ENCODE data around the gene KDM4B. TPM values are rescaled to one million over a fixed set of nuclear protein-coding genes. Genes with fewer than 3 reads are reported as not detected.

The KDM4B gene
- total RNA-seq, 1 donor: 22.1 TPM

DNA sequence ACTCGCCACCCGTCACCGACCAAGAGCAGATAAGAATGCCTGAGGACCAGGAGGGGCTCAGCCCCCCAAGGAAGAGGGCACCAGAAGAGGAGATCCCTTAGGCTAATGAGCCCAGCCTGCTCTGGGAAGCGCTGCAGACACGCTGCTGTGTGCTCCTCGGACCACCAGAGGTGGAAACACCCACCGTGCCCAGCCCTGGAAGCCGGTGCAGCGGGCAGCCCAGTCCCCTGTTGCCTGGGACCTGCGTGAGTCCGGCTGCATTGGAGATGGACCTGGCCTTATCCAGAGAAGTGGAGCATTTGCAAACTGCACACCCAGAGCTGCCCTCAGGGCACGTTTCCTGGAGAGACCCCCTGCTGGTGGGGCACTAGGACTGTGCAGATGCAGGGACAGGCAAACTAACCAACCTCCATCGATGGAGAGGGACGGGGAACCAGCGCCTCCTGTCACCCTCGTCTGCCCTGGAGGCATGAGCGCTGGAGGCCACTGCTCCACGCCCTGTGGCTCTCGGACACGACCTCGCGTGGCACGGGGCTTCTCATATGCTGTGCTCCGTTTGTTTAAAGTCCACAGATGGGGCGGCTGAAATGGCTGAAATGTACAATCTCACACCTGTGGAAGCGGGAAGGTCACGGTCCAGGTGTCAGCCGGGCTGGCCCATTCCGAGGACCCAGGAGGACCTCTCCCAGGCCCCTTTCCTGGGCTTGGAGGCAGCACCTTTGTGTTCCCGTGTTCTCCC, 153.9 kb downstream of the KDM4B start:
- no peak overlapping the region for H3K27ac ChIP-seq (ENCODE audit: low read depth, low read length)
- no peaks in the 10 kb centered on the region for H3K79me2 ChIP-seq (ENCODE audit: insufficient read depth, low read length)
- H3K4me3 ChIP-seq (ENCODE audit: insufficient read depth, low read length): no peak overlapping the region
- DNase-seq (ENCODE audit: insufficient read length, low spot score, missing footprints): no peak
- H3K4me2 ChIP-seq (ENCODE audit: insufficient read depth, low read length): no peak overlapping the region
- H3K4me1 ChIP-seq (ENCODE audit: insufficient read depth, low read length): no peaks in the 10 kb centered on the region
- peaks cover 3% of the 10 kb centered on the region for H4K20me1 ChIP-seq (ENCODE audit: insufficient read depth, low read length)
- no peaks in the 10 kb centered on the region for H3K9me3 ChIP-seq (ENCODE audit: low read depth, low read length)
- H2AFZ ChIP-seq (ENCODE audit: low read length): no peak overlapping the region
- TF ChIP-seq, protein P1, sequence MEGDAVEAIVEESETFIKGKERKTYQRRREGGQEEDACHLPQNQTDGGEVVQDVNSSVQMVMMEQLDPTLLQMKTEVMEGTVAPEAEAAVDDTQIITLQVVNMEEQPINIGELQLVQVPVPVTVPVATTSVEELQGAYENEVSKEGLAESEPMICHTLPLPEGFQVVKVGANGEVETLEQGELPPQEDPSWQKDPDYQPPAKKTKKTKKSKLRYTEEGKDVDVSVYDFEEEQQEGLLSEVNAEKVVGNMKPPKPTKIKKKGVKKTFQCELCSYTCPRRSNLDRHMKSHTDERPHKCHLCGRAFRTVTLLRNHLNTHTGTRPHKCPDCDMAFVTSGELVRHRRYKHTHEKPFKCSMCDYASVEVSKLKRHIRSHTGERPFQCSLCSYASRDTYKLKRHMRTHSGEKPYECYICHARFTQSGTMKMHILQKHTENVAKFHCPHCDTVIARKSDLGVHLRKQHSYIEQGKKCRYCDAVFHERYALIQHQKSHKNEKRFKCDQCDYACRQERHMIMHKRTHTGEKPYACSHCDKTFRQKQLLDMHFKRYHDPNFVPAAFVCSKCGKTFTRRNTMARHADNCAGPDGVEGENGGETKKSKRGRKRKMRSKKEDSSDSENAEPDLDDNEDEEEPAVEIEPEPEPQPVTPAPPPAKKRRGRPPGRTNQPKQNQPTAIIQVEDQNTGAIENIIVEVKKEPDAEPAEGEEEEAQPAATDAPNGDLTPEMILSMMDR (IDR thresholded peaks at IDR 0.05; ENCODE audit: extremely low read depth, low read depth, low read length): no peak
- peaks cover 9% of the 10 kb centered on the region for H3K36me3 ChIP-seq (ENCODE audit: insufficient read depth, low read length)
- no peaks in the 10 kb centered on the region for H3K27me3 ChIP-seq (ENCODE audit: insufficient read depth, low read length)

DNA sequence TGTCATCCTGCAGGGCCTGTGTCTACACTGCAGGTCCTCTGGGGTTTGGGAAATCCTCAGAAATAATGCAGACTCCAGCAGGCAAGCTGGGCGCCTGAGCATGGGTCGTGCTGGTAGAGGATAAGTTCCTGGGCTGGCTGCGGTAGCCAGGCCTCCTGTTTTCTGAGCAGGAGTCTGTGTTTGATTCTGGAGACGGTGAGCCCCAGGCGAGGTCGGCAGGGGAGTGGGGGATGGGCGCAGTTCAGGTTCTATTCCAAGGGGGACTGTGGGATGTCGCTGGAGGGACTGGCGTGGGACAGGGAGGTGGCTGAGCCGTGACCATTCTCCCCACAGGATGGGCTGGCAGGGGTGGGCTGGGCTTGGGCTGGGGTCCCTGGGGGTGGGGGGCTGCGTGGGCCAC, 154.7 kb downstream of the KDM4B start:
- peaks cover 3% of the 10 kb centered on the region for H4K20me1 ChIP-seq (ENCODE audit: insufficient read depth, low read length)
- no peak overlapping the region for H3K27ac ChIP-seq (ENCODE audit: low read depth, low read length)
- H3K27me3 ChIP-seq (ENCODE audit: insufficient read depth, low read length): no peaks in the 10 kb centered on the region
- H3K36me3 ChIP-seq (ENCODE audit: insufficient read depth, low read length): peaks cover 9% of the 10 kb centered on the region
- H3K9me3 ChIP-seq (ENCODE audit: low read depth, low read length): no peaks in the 10 kb centered on the region
- H3K4me3 ChIP-seq (ENCODE audit: insufficient read depth, low read length): no peak overlapping the region
- TF ChIP-seq, protein P1 (IDR thresholded peaks at IDR 0.05; ENCODE audit: extremely low read depth, low read depth, low read length): no peak
- no peak overlapping the region for H2AFZ ChIP-seq (ENCODE audit: low read length)
- no peaks in the 10 kb centered on the region for H3K79me2 ChIP-seq (ENCODE audit: insufficient read depth, low read length)
- DNase-seq (ENCODE audit: insufficient read length, low spot score, missing footprints): no peak
- no peaks in the 10 kb centered on the region for H3K4me1 ChIP-seq (ENCODE audit: insufficient read depth, low read length)
- H3K4me2 ChIP-seq (ENCODE audit: insufficient read depth, low read length): no peak overlapping the region

DNA sequence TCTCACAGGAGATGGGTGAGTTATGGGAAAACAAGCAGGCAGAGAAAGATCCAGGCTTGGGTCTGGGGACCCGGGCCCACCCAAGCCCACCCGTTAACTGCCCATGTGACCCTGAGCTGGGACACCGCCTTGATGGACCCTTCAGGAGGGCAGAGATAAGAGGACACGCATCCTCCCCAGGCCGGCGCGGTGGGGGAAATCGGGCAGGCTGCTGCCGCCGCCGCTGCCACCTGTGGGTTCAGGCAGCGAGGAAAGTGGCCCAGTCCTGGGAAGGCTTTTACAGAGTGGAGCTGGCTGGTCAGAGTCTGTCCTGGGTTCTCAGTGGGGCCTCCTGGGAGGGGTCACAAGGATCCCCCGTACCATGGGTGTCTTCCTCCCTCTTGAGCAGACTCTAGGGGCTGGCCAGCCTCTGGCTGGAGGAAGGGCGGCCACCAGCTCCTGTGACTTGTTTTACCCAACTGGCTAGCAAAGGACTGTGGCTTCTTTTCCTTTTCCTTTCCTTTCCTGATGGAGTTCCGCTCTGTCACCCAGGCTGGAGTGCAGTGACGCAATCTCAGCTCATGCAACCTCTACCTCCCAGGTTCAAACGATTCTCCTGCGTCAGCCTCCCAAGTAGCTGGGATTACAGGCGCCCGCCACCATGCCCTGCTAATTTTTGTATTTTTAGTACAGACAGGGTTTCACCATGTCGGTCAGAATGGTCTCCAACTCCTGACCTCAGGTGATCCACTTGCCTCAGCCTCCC, 155.4 kb downstream of the KDM4B start:
- TF ChIP-seq, protein P1 (IDR thresholded peaks at IDR 0.05; ENCODE audit: extremely low read depth, low read depth, low read length): no peak

DNA sequence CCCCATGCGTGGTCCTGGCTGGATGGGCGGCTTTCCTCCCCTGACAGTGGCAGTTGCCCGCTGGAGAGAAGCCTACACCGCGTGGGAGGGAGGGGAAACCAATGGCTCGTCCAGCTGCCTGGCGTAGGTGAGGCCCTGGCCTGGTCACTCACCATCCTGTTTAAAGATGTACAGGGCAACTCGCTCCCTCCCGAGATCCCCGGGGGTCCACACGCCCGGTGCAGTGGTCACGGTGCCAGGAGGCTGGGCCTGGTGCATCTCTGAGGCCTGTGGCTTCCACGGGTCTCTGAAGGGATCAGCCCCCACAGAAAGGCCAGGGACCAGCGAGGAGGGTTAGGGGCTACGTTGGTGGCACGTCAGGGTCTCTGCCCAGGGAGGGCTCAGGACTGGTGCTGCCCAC, 156.5 kb downstream of the KDM4B start:
- H3K4me3 ChIP-seq (ENCODE audit: insufficient read depth, low read length): no peak overlapping the region
- no peak overlapping the region for H2AFZ ChIP-seq (ENCODE audit: low read length)
- DNase-seq (ENCODE audit: insufficient read length, low spot score, missing footprints): no peak
- no peak overlapping the region for H3K27ac ChIP-seq (ENCODE audit: low read depth, low read length)
- H3K27me3 ChIP-seq (ENCODE audit: insufficient read depth, low read length): no peaks in the 10 kb centered on the region
- H3K4me1 ChIP-seq (ENCODE audit: insufficient read depth, low read length): no peaks in the 10 kb centered on the region
- no peaks in the 10 kb centered on the region for H3K9me3 ChIP-seq (ENCODE audit: low read depth, low read length)
- no peaks in the 10 kb centered on the region for H3K79me2 ChIP-seq (ENCODE audit: insufficient read depth, low read length)
- H3K4me2 ChIP-seq (ENCODE audit: insufficient read depth, low read length): no peak overlapping the region
- TF ChIP-seq, protein P1 (IDR thresholded peaks at IDR 0.05; ENCODE audit: extremely low read depth, low read depth, low read length): no peak
- peaks cover 9% of the 10 kb centered on the region for H3K36me3 ChIP-seq (ENCODE audit: insufficient read depth, low read length)
- peaks cover 7% of the 10 kb centered on the region for H4K20me1 ChIP-seq (ENCODE audit: insufficient read depth, low read length)

More for the DNA sequence above, 155.4 kb downstream of the KDM4B start:
- Histone ChIP-seq H3K27me3 (ENCODE audit: insufficient read depth, low read length) (no peaks in the 10 kb centered on the region), H3K4me2 (ENCODE audit: insufficient read depth, low read length) (no peak overlapping the region), H3K36me3 (ENCODE audit: insufficient read depth, low read length) (peaks cover 9% of the 10 kb centered on the region), H3K9me3 (ENCODE audit: low read depth, low read length) (no peaks in the 10 kb centered on the region), H3K79me2 (ENCODE audit: insufficient read depth, low read length) (no peaks in the 10 kb centered on the region), H3K27ac (ENCODE audit: low read depth, low read length) (no peak overlapping the region), H3K4me1 (ENCODE audit: insufficient read depth, low read length) (no peaks in the 10 kb centered on the region), H2AFZ (ENCODE audit: low read length) (no peak overlapping the region), H4K20me1 (ENCODE audit: insufficient read depth, low read length) (peaks cover 6% of the 10 kb centered on the region), H3K4me3 (ENCODE audit: insufficient read depth, low read length) (no peak overlapping the region)
- no peak for DNase-seq (ENCODE audit: insufficient read length, low spot score, missing footprints)
